PFSK-1 (cell line): ENCODE data around the gene LRRC37B.

Experiments used
- FOXP2 ChIP-seq: optimal IDR thresholded peaks from 2 replicates; pipeline ENCODE3; 2011; ENCODE audit warnings: borderline replicate concordance, control low read depth, inconsistent platforms; ENCODE audit not compliant: insufficient read depth; ENCODE audit errors: extremely low read length, extremely low read depth
- POLR2AphosphoS5 ChIP-seq: IDR thresholded peaks from 2 replicates; pipeline ENCODE4 v1.6.1; 2012; ENCODE audit warnings: low read depth, mild to moderate bottlenecking, control low read depth, low read length, moderate library complexity
- SIN3A ChIP-seq: IDR thresholded peaks from 2 replicates; pipeline ENCODE4 v1.6.1; 2012; ENCODE audit warnings: mild to moderate bottlenecking, low read length, moderate library complexity, borderline replicate concordance; ENCODE audit not compliant: insufficient read depth
- TAF1 ChIP-seq: IDR thresholded peaks from 2 replicates; pipeline ENCODE4 v1.6.1; 2012; ENCODE audit warnings: low read length, control low read depth, borderline replicate concordance; ENCODE audit not compliant: insufficient read depth
- TF ChIP-seq, protein P1 (sequence below), 2 experiments: IDR thresholded peaks; 2 replicates each; pipeline versions ENCODE4 v1.6.1 to v1.8.0; 2011 to 2012; ENCODE audit warnings: low read depth in 2 of 2, low read length in 2 of 2, control low read depth in 1 of 2, inconsistent platforms in 1 of 2, mild to moderate bottlenecking in 1 of 2, moderate library complexity in 1 of 2; ENCODE audit not compliant: insufficient read depth in 1 of 2

The LRRC37B gene

GRCh38 chr17:32102172-32102571 is 95.0 kb downstream of the LRRC37B start:
- TF ChIP-seq POLR2AphosphoS5 (no peak), TAF1 (no peak), SIN3A (no peak), FOXP2 (no peak)
- TF ChIP-seq, protein P1, sequence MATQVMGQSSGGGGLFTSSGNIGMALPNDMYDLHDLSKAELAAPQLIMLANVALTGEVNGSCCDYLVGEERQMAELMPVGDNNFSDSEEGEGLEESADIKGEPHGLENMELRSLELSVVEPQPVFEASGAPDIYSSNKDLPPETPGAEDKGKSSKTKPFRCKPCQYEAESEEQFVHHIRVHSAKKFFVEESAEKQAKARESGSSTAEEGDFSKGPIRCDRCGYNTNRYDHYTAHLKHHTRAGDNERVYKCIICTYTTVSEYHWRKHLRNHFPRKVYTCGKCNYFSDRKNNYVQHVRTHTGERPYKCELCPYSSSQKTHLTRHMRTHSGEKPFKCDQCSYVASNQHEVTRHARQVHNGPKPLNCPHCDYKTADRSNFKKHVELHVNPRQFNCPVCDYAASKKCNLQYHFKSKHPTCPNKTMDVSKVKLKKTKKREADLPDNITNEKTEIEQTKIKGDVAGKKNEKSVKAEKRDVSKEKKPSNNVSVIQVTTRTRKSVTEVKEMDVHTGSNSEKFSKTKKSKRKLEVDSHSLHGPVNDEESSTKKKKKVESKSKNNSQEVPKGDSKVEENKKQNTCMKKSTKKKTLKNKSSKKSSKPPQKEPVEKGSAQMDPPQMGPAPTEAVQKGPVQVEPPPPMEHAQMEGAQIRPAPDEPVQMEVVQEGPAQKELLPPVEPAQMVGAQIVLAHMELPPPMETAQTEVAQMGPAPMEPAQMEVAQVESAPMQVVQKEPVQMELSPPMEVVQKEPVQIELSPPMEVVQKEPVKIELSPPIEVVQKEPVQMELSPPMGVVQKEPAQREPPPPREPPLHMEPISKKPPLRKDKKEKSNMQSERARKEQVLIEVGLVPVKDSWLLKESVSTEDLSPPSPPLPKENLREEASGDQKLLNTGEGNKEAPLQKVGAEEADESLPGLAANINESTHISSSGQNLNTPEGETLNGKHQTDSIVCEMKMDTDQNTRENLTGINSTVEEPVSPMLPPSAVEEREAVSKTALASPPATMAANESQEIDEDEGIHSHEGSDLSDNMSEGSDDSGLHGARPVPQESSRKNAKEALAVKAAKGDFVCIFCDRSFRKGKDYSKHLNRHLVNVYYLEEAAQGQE (IDR thresholded peaks at IDR 0.05; ENCODE audit: insufficient read depth in 1 of 2, low read depth in 2 of 2, low read length in 2 of 2): no peak

- TF ChIP-seq TAF1 (no peak), SIN3A (no peak), FOXP2 (no peak), POLR2AphosphoS5 (no peak)
- TF ChIP-seq, protein P1 (IDR thresholded peaks at IDR 0.05; ENCODE audit: insufficient read depth in 1 of 2, low read depth in 2 of 2, low read length in 2 of 2): no peak
Measured at GRCh38 chr17:32102646-32103186, 95.5 kb downstream of the LRRC37B start.
